Endothelial cell of umbilical vein (primary cell): ENCODE measurements around the gene AMT. TPM values are rescaled to one million over a fixed set of nuclear protein-coding genes. Genes with fewer than 3 reads are reported as not detected.
A peak's percentile ranks its signal among the peaks of the same experiment; 100 is the strongest.

Experiments
- BruUV-seq: library from RNA; stranded (reverse); fragments of 400-500 nt; replicated peaks from 2 replicates; lab custom pipeline; 2021; lab: Mats Ljungman, UMichigan
- CTCF ChIA-PET: fragments of 300-600, 350-600 bp; sonication (Branson Sonifier 250); formaldehyde crosslinking; loops from one replicate; lab custom pipeline; 2021; ENCODE audit warnings: antibody characterized with exemption, inconsistent platforms; lab: Charles Lee
- POLR2A ChIA-PET: fragments of 300-600, 350-600 bp; sonication (Branson Sonifier 250); formaldehyde crosslinking; loops from one replicate; lab custom pipeline; 2021; ENCODE audit warnings: antibody characterized with exemption, inconsistent platforms; lab: Charles Lee
- DNase-seq: peaks from one replicate; pipeline ENCODE4 v3.0.0-alpha.2; 2011; ENCODE audit warnings: low read depth, low spot score
- FAIRE-seq: peaks from 2 replicates; lab custom pipeline; 2011; peaks lifted over from hg19 to GRCh38; lab: Jason Lieb, UNC
- H2AFZ ChIP-seq: 2 replicates; pipeline ENCODE4 v1.6.0; 2012; ENCODE audit warnings: low read depth, low read length, control low read depth, inconsistent platforms
- H3K27ac ChIP-seq: 2 replicates; pipeline ENCODE4 v1.5.1; 2011; ENCODE audit warnings: low read depth, mild to moderate bottlenecking, control low read depth, low read length, moderate library complexity; ENCODE audit not compliant: insufficient read depth
- H3K27me3 ChIP-seq, 2 experiments: 2 replicates each; pipeline versions ENCODE4 v1.6.0 to v1.6.1; 2011; ENCODE audit warnings: low read length in 2 of 2, mixed read lengths in 1 of 2; ENCODE audit not compliant: control insufficient read depth in 2 of 2, insufficient read depth in 2 of 2
- H3K36me3 ChIP-seq, 2 experiments: 2 replicates in 1 of 2; 3 replicates in 1 of 2; pipeline ENCODE4 v1.5.1; 2011; ENCODE audit warnings: low read length in 2 of 2, mild to moderate bottlenecking in 1 of 2, moderate library complexity in 1 of 2; ENCODE audit not compliant: control insufficient read depth in 2 of 2, insufficient read depth in 2 of 2; ENCODE audit errors: extremely low read depth in 1 of 2
- H3K4me1 ChIP-seq: 3 replicates; pipeline ENCODE4 v1.5.1; 2011; ENCODE audit warnings: mild to moderate bottlenecking, low read length; ENCODE audit not compliant: control insufficient read depth, insufficient read depth; ENCODE audit errors: extremely low read depth
- H3K4me2 ChIP-seq: 2 replicates; pipeline ENCODE4 v1.6.1; 2011; ENCODE audit warnings: low read length, control low read depth, mixed read lengths; ENCODE audit not compliant: insufficient read depth
- H3K4me3 ChIP-seq, 3 experiments: fragments of 200-600 bp in 1 of 3; sonication (generic), shearing (Covaris generic) in 1 of 3; replicated peaks in 1 of 3; 2 replicates each; pipeline ENCODE4 v1.5.1; 2011 to 2016; ENCODE audit warnings: control low read depth in 3 of 3, low read length in 3 of 3, mild to moderate bottlenecking in 2 of 3, inconsistent platforms in 1 of 3, low read depth in 1 of 3, moderate library complexity in 1 of 3; ENCODE audit not compliant: insufficient read depth in 1 of 3
- H3K79me2 ChIP-seq: 2 replicates; pipeline ENCODE4 v1.6.0; 2012; ENCODE audit warnings: low read length, inconsistent platforms; ENCODE audit not compliant: control insufficient read depth, insufficient read depth
- H3K9ac ChIP-seq: replicated peaks from 2 replicates; pipeline ENCODE3; 2011; ENCODE audit warnings: low read length, control low read depth; ENCODE audit not compliant: insufficient read depth; ENCODE audit errors: extremely low read depth
- H3K9me1 ChIP-seq: replicated peaks from 3 replicates; pipeline ENCODE4 v1.6.0; 2011; ENCODE audit warnings: mild to moderate bottlenecking, low read length; ENCODE audit not compliant: control insufficient read depth, insufficient read depth; ENCODE audit errors: extremely low read depth
- H3K9me3 ChIP-seq: replicated peaks from 2 replicates; pipeline ENCODE4 v1.5.1; 2012; ENCODE audit warnings: low read length, inconsistent platforms; ENCODE audit not compliant: control insufficient read depth, insufficient read depth
- H4K20me1 ChIP-seq: replicated peaks from 2 replicates; pipeline ENCODE3; 2011; ENCODE audit warnings: mild to moderate bottlenecking, low read length; ENCODE audit not compliant: control insufficient read depth, insufficient read depth; ENCODE audit errors: extremely low read depth
- CTCF ChIP-seq, 2 donors: IDR thresholded peaks; 1 replicate in 1 of 2; 2 replicates in 1 of 2; pipeline ENCODE4 v1.5.1; 2011; ENCODE audit warnings: low read length in 2 of 2, mild to moderate bottlenecking in 2 of 2, moderate library complexity in 2 of 2, control low read depth in 1 of 2, inconsistent platforms in 1 of 2, low read depth in 1 of 2; ENCODE audit not compliant: insufficient read depth in 1 of 2; ENCODE audit errors: extremely low read depth in 1 of 2
- EZH2 ChIP-seq: IDR thresholded peaks from 2 replicates; pipeline ENCODE4 v1.6.1; 2012; ENCODE audit warnings: borderline replicate concordance, low read depth, mild to moderate bottlenecking, moderate library complexity, low read length, inconsistent platforms; ENCODE audit not compliant: severe bottlenecking
- FOS ChIP-seq: IDR thresholded peaks from 2 replicates; pipeline ENCODE4 v1.6.1; 2011; ENCODE audit warnings: mild to moderate bottlenecking, low read length, moderate library complexity, borderline replicate concordance; ENCODE audit not compliant: insufficient read depth
- GATA2 ChIP-seq: IDR thresholded peaks from 2 replicates; pipeline ENCODE4 v1.7.0; 2011; ENCODE audit warnings: low read depth, mild to moderate bottlenecking, moderate library complexity, mixed read lengths, low read length; ENCODE audit not compliant: insufficient read length, insufficient read depth
- JUN ChIP-seq: IDR thresholded peaks from 2 replicates; pipeline ENCODE4 v1.6.1; 2011; ENCODE audit warnings: borderline replicate concordance, low read depth; ENCODE audit not compliant: insufficient read length, insufficient read depth
- MAX ChIP-seq: IDR thresholded peaks from 2 replicates; pipeline ENCODE4 v1.6.1; 2011; ENCODE audit not compliant: insufficient read depth, insufficient read length
- MYC ChIP-seq: IDR thresholded peaks from one replicate; pipeline ENCODE4 v1.6.1; 2011; ENCODE audit warnings: mild to moderate bottlenecking, low read depth, low read length
- POLR2A ChIP-seq: IDR thresholded peaks from 2 replicates; pipeline ENCODE4 v1.6.1; 2012; ENCODE audit warnings: low read depth, mild to moderate bottlenecking, control low read depth, low read length
- POLR2AphosphoS5 ChIP-seq: IDR thresholded peaks from 2 replicates; pipeline ENCODE4 v1.6.1; 2012; ENCODE audit warnings: low read depth, mild to moderate bottlenecking, control low read depth, low read length, moderate library complexity; ENCODE audit not compliant: insufficient read depth
- dilution Hi-C: fragments of 300-500 bp; cut with MboI; formaldehyde crosslinking; loops from one replicate; pipeline ENCODE4 v1.15.0; 2019; ENCODE audit warnings: low sequenced_read_pairs; ENCODE audit not compliant: extremely low pct_ligation_motif_present
- intact Hi-C: fragments of 100-400 bp; cut with micrococcal nuclease; formaldehyde crosslinking; loops from one replicate; pipeline ENCODE4 v1.10.0; 2022
- polyA plus RNA-seq, 4 experiments: library from polyadenylated mRNA; depleted of rRNA in 3 of 4; stranded (reverse) in 3 of 4; unstranded in 1 of 4; fragments of >200 nt; gene quantifications; 2 replicates each; pipeline versions ENCODE4 v1.2.1 to v1.2.3, GENCODE V29; 2011 to 2012; ENCODE audit warnings: missing spikeins in 1 of 4
- total RNA-seq: library from RNA; stranded (reverse); gene quantifications from 2 replicates; pipeline ENCODE4 v1.2.3, GENCODE V29; 2021

AMT gene
- total and polyA plus RNA-seq, 2 donors (not counting 3 experiments of a cell fraction or from before 2014, with no cell fraction given), result 4.4 to 9.0 TPM

- peaks cover 73% of the 10 kb centered on the region for H3K79me2 ChIP-seq
- peaks cover 0 to 4% of the 10 kb centered on the region in 2 experiments for H3K36me3 ChIP-seq
- peaks cover 36% of the 10 kb centered on the region for H3K4me1 ChIP-seq
- no peaks in the 10 kb centered on the region for H3K9me3 ChIP-seq
- CTCF ChIA-PET, result interaction anchor here (0.9 to 2.0 kb wide), 6 partner anchors 18 to 389 kb away, joined by 3 to 13 read pairs (median 4); partner anchors contain the start of genes GPX1, NDUFAF3, NICN1 and USP4
- DNase-seq (peak; percentile 50), FAIRE-seq (peak; percentile 74)
- TF ChIP-seq MYC (no peak), POLR2A (no peak), CTCF (IDR thresholded peaks at IDR 0.05; ENCODE audit: extremely low read depth in 1 of 2, insufficient read depth in 1 of 2, low read depth in 1 of 2, low read length in 2 of 2) (no peak), EZH2 (no peak), MAX (no peak), JUN (no peak), FOS (no peak), GATA2 (no peak), POLR2AphosphoS5 (no peak)
- no TSS peak for BruUV-seq
- H3K9ac ChIP-seq, result peak overlapping the region; percentile 94
- H3K4me2 ChIP-seq, result peak overlapping the region; percentile 99
- no peaks in the 10 kb centered on the region for H3K9me1 ChIP-seq
- POLR2A ChIA-PET, result interaction anchor here (0.8 to 2.0 kb wide), 3 partner anchors 10 to 71 kb away, joined by 5 to 14 read pairs (median 7); partner anchors contain the start of gene USP4
- intact Hi-C loops, result loop anchor here (5.0 kb wide), 1 partner anchor 319 kb away; the partner anchor contains the start of gene QRICH1
- peak overlapping the region; percentile 79 for H3K27ac ChIP-seq
- peaks cover 19% of the 10 kb centered on the region for H4K20me1 ChIP-seq
- H3K27me3 ChIP-seq, result no peaks in the 10 kb centered on the region
- H3K4me3 ChIP-seq, result peak overlapping the region; percentile 69 to 100 (median 99)
- dilution Hi-C loops, result no loop called here
- H2AFZ ChIP-seq, result no peak overlapping the region
These were observed 11.3 kb downstream of the AMT start for GRCh38 chr3:49410846-49411534.
